HEK293 (cell line): ENCODE data around the gene TNFRSF6B.

Source experiments
- CTCF ChIA-PET: fragments of 350-600 bp; formaldehyde crosslinking; extraction: SDS; loops from one replicate; lab custom pipeline; 2021; ENCODE audit warnings: antibody characterized with exemption; lab: Yijun Ruan, JAX
- POLR2A ChIA-PET: fragments of 300-600 bp; formaldehyde crosslinking; extraction: SDS; loops from one replicate; lab custom pipeline; 2020; ENCODE audit warnings: antibody characterized with exemption, inconsistent platforms; lab: Yijun Ruan, JAX
- H3K27ac ChIP-seq: fragments of 200-500 bp; sonication (Bioruptor generic); 2 replicates; pipeline ENCODE4 v1.5.1; 2014; ENCODE audit warnings: low read depth, low read length, control low read depth, inconsistent platforms; ENCODE audit errors: extremely low read depth
- H3K36me3 ChIP-seq, 2 experiments: fragments of 200-500 bp in 1 of 2; sonication (Bioruptor generic) in 1 of 2; 1 replicate in 1 of 2; 2 replicates in 1 of 2; pipeline ENCODE4 v1.5.1; 2014 to 2017; ENCODE audit warnings: inconsistent platforms in 2 of 2, low read length in 2 of 2; ENCODE audit not compliant: control insufficient read depth in 2 of 2, insufficient read depth in 1 of 2
- H3K4me1 ChIP-seq: fragments of 200-500 bp; sonication (Bioruptor generic); 2 replicates; pipeline ENCODE4 v1.5.1; 2014; ENCODE audit warnings: mild to moderate bottlenecking, low read length, inconsistent platforms; ENCODE audit not compliant: control insufficient read depth, insufficient read depth
- H3K4me3 ChIP-seq: 2 replicates; pipeline ENCODE4 v1.5.1; 2011; ENCODE audit warnings: low read depth, mild to moderate bottlenecking, control low read depth, low read length, moderate library complexity
- H3K9me3 ChIP-seq: fragments of 200-500 bp; sonication (Bioruptor generic); 2 replicates; pipeline ENCODE4 v1.5.1; 2014; ENCODE audit warnings: low read depth, low read length, inconsistent platforms; ENCODE audit not compliant: control insufficient read depth, insufficient read depth
- GLIS2 ChIP-seq: fragments of 450-650 bp; formaldehyde crosslinking; IDR thresholded peaks from 2 replicates; pipeline ENCODE4 v1.5.1; 2016; ENCODE audit warnings: missing biosample characterization, missing genetic modification characterization
- KLF10 ChIP-seq: fragments of 450-650 bp; IDR thresholded peaks from 2 replicates; pipeline ENCODE4 v1.5.1; 2018; ENCODE audit warnings: missing biosample characterization, mild to moderate bottlenecking, missing genetic modification characterization
- OVOL3 ChIP-seq: fragments of 450-650 bp; formaldehyde crosslinking; IDR thresholded peaks from 2 replicates; pipeline ENCODE4 v1.5.1; 2016; ENCODE audit warnings: missing biosample characterization, missing genetic modification characterization
- SP2 ChIP-seq: fragments of 450-650 bp; formaldehyde crosslinking; IDR thresholded peaks from 2 replicates; pipeline ENCODE4 v1.5.1; 2016; ENCODE audit warnings: missing biosample characterization, missing genetic modification characterization
- SP3 ChIP-seq: fragments of 450-650 bp; formaldehyde crosslinking; IDR thresholded peaks from 2 replicates; pipeline ENCODE4 v1.5.1; 2016; ENCODE audit warnings: missing biosample characterization, missing genetic modification characterization
- YY1 ChIP-seq: fragments of 450-650 bp; formaldehyde crosslinking; IDR thresholded peaks from 2 replicates; pipeline ENCODE4 v1.5.1; 2018; ENCODE audit warnings: missing biosample characterization, missing genetic modification characterization
- ZBTB11 ChIP-seq: fragments of 450-650 bp; formaldehyde crosslinking; conservative IDR thresholded peaks from 2 replicates; pipeline ENCODE4 v1.5.1; 2016; ENCODE audit warnings: low read depth, missing biosample characterization, missing genetic modification characterization
- ZBTB44 ChIP-seq: fragments of 450-650 bp; IDR thresholded peaks from 2 replicates; pipeline ENCODE4 v1.5.1; 2018; ENCODE audit warnings: missing biosample characterization, mild to moderate bottlenecking, missing genetic modification characterization
- ZBTB6 ChIP-seq: fragments of 450-650 bp; formaldehyde crosslinking; IDR thresholded peaks from 2 replicates; pipeline ENCODE4 v1.5.1; 2017; ENCODE audit warnings: missing biosample characterization, missing genetic modification characterization
- ZBTB7A ChIP-seq: fragments of 450-650 bp; formaldehyde crosslinking; IDR thresholded peaks from 2 replicates; pipeline ENCODE4 v1.5.1; 2016; ENCODE audit warnings: low read depth, missing biosample characterization, missing genetic modification characterization
- ZFHX2 ChIP-seq: fragments of 450-650 bp; formaldehyde crosslinking; conservative IDR thresholded peaks from 2 replicates; pipeline ENCODE4 v1.5.1; 2016; ENCODE audit warnings: missing biosample characterization, missing genetic modification characterization
- ZFP3 ChIP-seq: fragments of 450-650 bp; formaldehyde crosslinking; IDR thresholded peaks from 2 replicates; pipeline ENCODE4 v1.5.1; 2016; ENCODE audit warnings: low read depth, missing biosample characterization, missing genetic modification characterization
- ZFP37 ChIP-seq: fragments of 450-650 bp; formaldehyde crosslinking; IDR thresholded peaks from 2 replicates; pipeline ENCODE4 v1.5.1; 2016; ENCODE audit warnings: missing biosample characterization, missing genetic modification characterization
- ZNF121 ChIP-seq: fragments of 450-650 bp; formaldehyde crosslinking; IDR thresholded peaks from 2 replicates; pipeline ENCODE4 v1.5.1; 2016; ENCODE audit warnings: missing biosample characterization, missing genetic modification characterization
- ZNF132 ChIP-seq: fragments of 450-650 bp; formaldehyde crosslinking; IDR thresholded peaks from 2 replicates; pipeline ENCODE4 v1.5.1; 2017; ENCODE audit warnings: missing biosample characterization, missing genetic modification characterization, borderline replicate concordance
- ZNF26 ChIP-seq: fragments of 450-650 bp; formaldehyde crosslinking; IDR thresholded peaks from 2 replicates; pipeline ENCODE4 v1.5.1; 2016; ENCODE audit warnings: missing biosample characterization, missing genetic modification characterization
- ZNF274 ChIP-seq, 2 experiments: fragments of 200-500 bp in 1 of 2; fragments of 450-650 bp in 1 of 2; sonication (Bioruptor generic) in 1 of 2; formaldehyde crosslinking in 1 of 2; IDR thresholded peaks; 2 replicates each; pipeline versions ENCODE4 v1.5.1 to v1.6.1; 2014 to 2016; ENCODE audit warnings: borderline replicate concordance in 1 of 2, inconsistent platforms in 1 of 2, low read length in 1 of 2, missing biosample characterization in 1 of 2, missing genetic modification characterization in 1 of 2
- ZNF311 ChIP-seq: fragments of 450-650 bp; formaldehyde crosslinking; IDR thresholded peaks from 2 replicates; pipeline ENCODE4 v1.5.1; 2017; ENCODE audit warnings: missing biosample characterization, missing genetic modification characterization, borderline replicate concordance
- ZNF335 ChIP-seq: fragments of 450-650 bp; formaldehyde crosslinking; conservative IDR thresholded peaks from 2 replicates; pipeline ENCODE4 v1.5.1; 2016; ENCODE audit warnings: missing biosample characterization, missing genetic modification characterization
- ZNF341 ChIP-seq: fragments of 450-650 bp; formaldehyde crosslinking; IDR thresholded peaks from 2 replicates; pipeline ENCODE4; 2016; ENCODE audit warnings: low read depth, missing biosample characterization, missing genetic modification characterization
- ZNF391 ChIP-seq: fragments of 450-650 bp; formaldehyde crosslinking; IDR thresholded peaks from 2 replicates; pipeline ENCODE4 v1.5.1; 2016; ENCODE audit warnings: low read depth, missing biosample characterization, missing genetic modification characterization, borderline replicate concordance
- ZNF394 ChIP-seq: fragments of 450-650 bp; formaldehyde crosslinking; IDR thresholded peaks from 2 replicates; pipeline ENCODE4 v1.5.1; 2016; ENCODE audit warnings: missing biosample characterization, missing genetic modification characterization, mild to moderate bottlenecking, moderate library complexity, borderline replicate concordance
- ZNF521 ChIP-seq: fragments of 450-650 bp; formaldehyde crosslinking; IDR thresholded peaks from 2 replicates; pipeline ENCODE4 v1.5.1; 2017; ENCODE audit warnings: missing biosample characterization, mild to moderate bottlenecking, missing genetic modification characterization
- ZNF701 ChIP-seq: fragments of 450-650 bp; formaldehyde crosslinking; IDR thresholded peaks from 2 replicates; pipeline ENCODE4 v1.5.1; 2016; ENCODE audit warnings: missing biosample characterization, missing genetic modification characterization
- ZSCAN18 ChIP-seq: fragments of 450-650 bp; formaldehyde crosslinking; IDR thresholded peaks from 2 replicates; pipeline ENCODE4 v1.5.1; 2016; ENCODE audit warnings: missing biosample characterization, missing genetic modification characterization
- ZSCAN30 ChIP-seq: fragments of 450-650 bp; IDR thresholded peaks from 2 replicates; pipeline ENCODE4 v1.5.1; 2018; ENCODE audit warnings: missing biosample characterization, mild to moderate bottlenecking, missing genetic modification characterization, moderate library complexity

Gene TNFRSF6B

GRCh38 chr20:63740070-63740626, 43.7 kb downstream of the TNFRSF6B start:
- Histone ChIP-seq H3K27ac (peak overlapping the region; percentile 79), H3K36me3 (peaks cover 4 to 47% of the 10 kb centered on the region in 2 experiments; a peak in 1 of 3 replicates), H3K4me1 (no peaks in the 10 kb centered on the region; the same call in 1 of the 2 replicates), H3K9me3 (no peaks in the 10 kb centered on the region), H3K4me3 (peak overlapping the region; percentile 54)
- CTCF ChIA-PET = interaction anchor here (0.8 kb wide), 1 partner anchor 204 kb away, joined by 3 read pairs; no protein-coding TSS in a partner anchor
- POLR2A ChIA-PET = interaction anchor here (0.6 to 1.6 kb wide), 8 partner anchors 10 to 240 kb away, joined by 3 to 13 read pairs (median 6); partner anchors contain the start of genes ARFRP1, PRPF6, TPD52L2 and ZGPAT
- TF ChIP-seq YY1 (tag by site-specific recombination) (no peak), ZNF274 (IDR thresholded peaks at IDR 0.05; ENCODE audit: low read length) (no peak), ZNF274 (tag by site-specific recombination; IDR thresholded peaks at IDR 0.05; ENCODE audit: borderline replicate concordance) (no peak), ZFP3 (tag by site-specific recombination) (no peak), SP2 (peak; percentile 21; the same call in 1 of the 2 replicates), ZSCAN18 (tag by site-specific recombination) (no peak), GLIS2 (no peak), ZNF335 (no peak), ZNF121 (tag by site-specific recombination) (no peak), ZNF311 (no peak), ZFP37 (no peak), OVOL3 (tag by site-specific recombination) (no peak), ZBTB44 (tag by site-specific recombination) (no peak), ZNF26 (tag by site-specific recombination) (no peak), KLF10 (tag by site-specific recombination) (peak; percentile 63), ZNF391 (no peak), ZFHX2 (peak; percentile 82), ZBTB7A (tag by site-specific recombination) (peak; percentile 44; the same call in 1 of the 2 replicates), ZNF132 (tag by site-specific recombination) (no peak), SP3 (tag by site-specific recombination) (no peak), ZNF394 (tag by site-specific recombination) (no peak), ZSCAN30 (tag by site-specific recombination) (peak; percentile 22; the same call in 1 of the 2 replicates), ZNF701 (tag by site-specific recombination) (no peak), ZNF341 (tag by site-specific recombination) (no peak), ZBTB6 (tag by site-specific recombination) (no peak), ZBTB11 (tag by site-specific recombination) (0 out of 2 replicates have a peak, but pooled peaks have one; percentile 2), ZNF521 (tag by site-specific recombination) (no peak)
